Ascending aorta (tissue), 2 donors: ENCODE measurements around the gene S100A10. TPM values are rescaled to one million over a fixed set of nuclear protein-coding genes. Genes with fewer than 3 reads are reported as not detected.

Experiments used
- DNase-seq, 2 donors: peaks; one replicate each; pipeline ENCODE4 v3.0.0-alpha.2; 2019; ENCODE audit warnings: low spot score in 2 of 2
- H3K27ac ChIP-seq, 2 donors: fragments of 200-600 bp; sonication (generic); one replicate each; pipeline ENCODE4 v1.5.1; 2016 to 2017; ENCODE audit warnings: mild to moderate bottlenecking in 1 of 2
- H3K27me3 ChIP-seq: fragments of 200-600 bp; sonication (generic); one replicate; pipeline ENCODE4 v1.5.1; 2017
- H3K36me3 ChIP-seq, 2 donors: fragments of 200-600 bp; sonication (generic); one replicate each; pipeline ENCODE4 v1.5.1; 2016
- H3K4me1 ChIP-seq, 2 donors: fragments of 200-600 bp; sonication (generic); one replicate each; pipeline ENCODE4 v1.5.1; 2016 to 2017; ENCODE audit warnings: mild to moderate bottlenecking in 1 of 2
- H3K4me3 ChIP-seq, 2 donors: fragments of 200-600 bp; sonication (generic); one replicate each; pipeline ENCODE4 v1.5.1; 2016 to 2017; ENCODE audit warnings: mild to moderate bottlenecking in 1 of 2
- H3K9me3 ChIP-seq, 2 donors: fragments of 200-600 bp; sonication (generic); one replicate each; pipeline ENCODE4 v1.5.1; 2016
- CTCF ChIP-seq, 3 experiments: fragments of 200-600 bp in 2 of 3; fragments of 450-650 bp in 1 of 3; sonication (generic) in 2 of 3; IDR thresholded peaks; one replicate each; pipeline ENCODE4 v1.5.1; 2016 to 2019; ENCODE audit warnings: antibody characterized with exemption in 3 of 3, mild to moderate bottlenecking in 1 of 3, moderate library complexity in 1 of 3
- intact Hi-C: fragments of 100-400 bp; cut with DNase I; formaldehyde crosslinking; loops from one replicate; pipeline ENCODE4 v1.15.1; 2023
- total RNA-seq: library from RNA; depleted of rRNA; stranded (reverse); fragments of >200 nt; gene quantifications from one replicate; pipeline ENCODE4 v1.1.0, GENCODE V29; 2016

The S100A10 gene
- total RNA-seq, 1 donor from 2014 or later, result 25.8 TPM

DNA sequence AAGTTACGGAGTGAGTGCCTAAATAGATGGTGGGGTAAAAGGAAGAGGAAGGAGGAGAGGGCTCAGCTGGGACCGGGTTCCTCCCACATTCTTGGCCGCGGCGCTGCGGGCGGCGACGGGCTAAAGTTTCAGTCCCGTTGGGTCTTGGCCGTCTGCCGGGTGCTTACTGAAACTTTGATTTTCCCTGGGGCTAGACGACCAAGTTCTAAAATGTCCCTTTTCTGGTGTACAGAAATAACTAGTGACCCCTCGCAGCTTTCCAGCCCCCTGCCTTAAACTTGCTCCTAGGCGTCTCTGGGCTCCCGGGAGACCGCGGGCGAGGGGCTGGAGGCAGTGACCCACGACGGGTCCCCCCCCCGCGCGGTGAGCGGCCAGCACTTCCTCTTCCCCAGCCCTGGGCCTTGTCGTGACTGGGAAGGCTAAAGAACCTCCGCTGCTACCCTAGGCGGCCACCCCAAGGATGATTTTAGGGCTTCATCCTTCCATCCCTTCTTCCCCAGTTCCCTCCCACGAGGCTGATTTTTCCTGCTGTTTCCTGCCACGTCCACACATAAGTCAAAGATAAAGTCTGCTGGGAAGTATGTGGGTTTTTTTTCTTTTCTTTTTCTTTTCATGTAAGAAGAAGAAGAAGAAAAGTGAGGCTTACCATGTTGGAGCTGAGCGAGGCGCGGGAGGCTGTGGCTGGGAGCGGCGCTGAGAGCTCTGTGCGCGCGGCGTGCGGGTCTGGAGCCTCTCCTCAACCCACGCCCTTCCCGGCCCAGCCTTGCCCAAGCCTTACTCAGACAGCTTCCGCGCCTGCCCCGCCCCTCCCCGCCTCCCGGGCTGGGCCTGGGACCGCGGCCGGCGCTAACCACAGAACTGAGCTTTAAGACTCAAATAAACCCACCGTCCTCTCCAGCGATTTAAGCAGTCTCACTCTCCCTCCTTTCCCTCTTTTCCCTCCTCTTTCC, 42.9 kb upstream of the S100A10 start, which contains the start of gene S100A11:
S100A11 (minus strand) TSS at position 738 of the 950 bp plus-strand sequence; CDS start at position 649, 89 bp downstream.
- H3K4me3 ChIP-seq, result peak within 1 kb of the TSS; percentile 79 to 83
- intact Hi-C loops, result loop anchor here (1.0 to 2.0 kb wide), 3 partner anchors 12 to 127 kb away; partner anchors contain the start of genes S100A10 and THEM4
- DNase-seq, result peak; percentile 77 to 95

GRCh38 chr1:152035539-152036266, 42.0 kb upstream of the S100A10 start:
- Histone ChIP-seq H3K27me3 (no peaks in the 10 kb centered on the region), H3K4me1 (peaks cover 6 to 19% of the 10 kb centered on the region in 2 donors), H3K36me3 (peaks cover 31 to 34% of the 10 kb centered on the region in 2 donors), H3K4me3 (peak overlapping the region; percentile 79 to 83), H3K9me3 (no peaks in the 10 kb centered on the region), H3K27ac (peak overlapping the region; percentile 89 to 98)
- no peak for TF ChIP-seq CTCF (IDR thresholded peaks at IDR 0.05)
- intact Hi-C loops, result loop anchor here (1.0 to 2.0 kb wide), 3 partner anchors 13 to 126 kb away; partner anchors contain the start of genes S100A10 and THEM4
- no peak for DNase-seq

More for the DNA sequence above, 42.9 kb upstream of the S100A10 start, which contains the start of gene S100A11:
- Histone ChIP-seq H3K9me3 (no peaks in the 10 kb centered on the region), H3K36me3 (peaks cover 23 to 26% of the 10 kb centered on the region in 2 donors), H3K27me3 (no peaks in the 10 kb centered on the region), H3K27ac (peak within 1 kb of the TSS; percentile 89 to 98), H3K4me1 (peaks cover 6 to 19% of the 10 kb centered on the region in 2 donors)
- no peak for TF ChIP-seq CTCF (IDR thresholded peaks at IDR 0.05)

DNA sequence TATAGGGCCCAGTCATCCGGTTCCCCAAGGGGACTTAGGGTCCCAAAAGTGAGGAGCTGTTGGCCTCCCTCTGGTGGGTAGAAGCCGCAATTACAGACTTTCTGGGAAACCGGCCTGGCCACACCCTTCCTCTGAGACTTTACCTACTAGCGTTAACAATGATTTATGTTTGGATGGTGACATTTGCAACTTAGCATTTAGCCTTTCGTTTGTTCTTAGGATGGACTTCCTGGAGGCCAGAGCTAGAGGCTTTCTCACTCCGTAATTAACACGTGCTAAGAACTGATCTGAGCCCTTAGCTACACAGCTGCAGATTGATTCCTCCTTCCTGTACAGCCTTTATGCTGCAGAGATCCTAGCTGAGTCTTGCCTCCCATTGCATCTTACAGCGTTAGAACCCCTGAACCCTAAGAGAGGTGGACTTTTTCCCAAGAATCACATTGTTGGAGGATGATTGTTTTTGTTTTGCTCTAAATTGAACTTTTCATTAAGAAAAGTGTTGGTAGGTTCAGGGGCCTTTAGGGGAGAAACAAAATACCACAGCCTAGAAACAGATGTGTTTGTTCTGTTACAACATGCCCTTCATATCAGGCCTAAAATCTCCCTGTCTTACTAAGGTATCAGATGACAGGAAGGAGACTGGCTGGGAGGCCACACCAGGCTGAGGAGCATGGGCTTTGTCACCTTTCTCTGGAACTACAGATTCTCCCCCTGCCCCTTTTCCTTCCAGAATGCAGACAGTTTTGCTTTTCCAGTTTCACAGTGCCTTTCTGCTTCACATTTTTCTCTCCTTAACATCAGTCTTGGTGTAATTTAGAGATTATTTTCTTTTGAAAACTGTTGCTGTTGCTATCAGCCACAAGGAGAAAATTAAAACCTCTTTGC, 41.2 kb upstream of the S100A10 start:
- Histone ChIP-seq H3K27ac (peak overlapping the region; percentile 89 to 98), H3K27me3 (no peaks in the 10 kb centered on the region), H3K4me1 (peaks cover 6 to 19% of the 10 kb centered on the region in 2 donors), H3K4me3 (peak overlapping the region; percentile 79 to 83), H3K36me3 (peaks cover 35 to 42% of the 10 kb centered on the region in 2 donors), H3K9me3 (no peaks in the 10 kb centered on the region)
- peak; percentile 51 to 73 (median 71) for TF ChIP-seq CTCF (IDR thresholded peaks at IDR 0.05)
- intact Hi-C loops, result no loop called here
- DNase-seq, result peak in 1 of 2 donors; percentile 80

GRCh38 chr1:152034324-152034653, 40.6 kb upstream of the S100A10 start:
- Histone ChIP-seq H3K36me3 (peaks cover 35 to 43% of the 10 kb centered on the region in 2 donors), H3K4me1 (peaks cover 6 to 19% of the 10 kb centered on the region in 2 donors), H3K27me3 (no peaks in the 10 kb centered on the region), H3K4me3 (peak overlapping the region; percentile 79 to 83), H3K9me3 (no peaks in the 10 kb centered on the region), H3K27ac (peak overlapping the region; percentile 89 to 98)
- intact Hi-C loops, result no loop called here
- no peak for DNase-seq
- no peak for TF ChIP-seq CTCF (IDR thresholded peaks at IDR 0.05)

GRCh38 chr1:152029929-152030211, 36.2 kb upstream of the S100A10 start:
- no peak for TF ChIP-seq CTCF (IDR thresholded peaks at IDR 0.05)
- intact Hi-C loops, result no loop called here
- no peak overlapping the region for H3K4me3 ChIP-seq
- peaks cover 6 to 13% of the 10 kb centered on the region in 2 donors for H3K4me1 ChIP-seq
- H3K27ac ChIP-seq, result no peak overlapping the region
- no peak for DNase-seq
- no peaks in the 10 kb centered on the region for H3K9me3 ChIP-seq
- H3K27me3 ChIP-seq, result no peaks in the 10 kb centered on the region
- H3K36me3 ChIP-seq, result peaks cover 35 to 43% of the 10 kb centered on the region in 2 donors
